GM23338 (cell line): ENCODE results near the gene SYVN1. TPM values are rescaled to one million over a fixed set of nuclear protein-coding genes. Genes with fewer than 3 reads are reported as not detected.

Source experiments
- ATAC-seq: fragments of 200-7000 bp; cut with Tn5 transposase; 3 replicates; pipeline ENCODE4 v1.9.1; 2020
- DNase-seq: peaks from one replicate; pipeline ENCODE4 v3.0.0-alpha.2; 2015; ENCODE audit warnings: low spot score
- H2AFZ ChIP-seq: fragments of 200-600 bp; sonication (generic); 2 replicates; pipeline ENCODE4 v1.8.0; 2016; ENCODE audit warnings: antibody characterized with exemption, mild to moderate bottlenecking, moderate library complexity
- H3F3A ChIP-seq: fragments of 200-600 bp; sonication (generic); replicated peaks from 2 replicates; pipeline ENCODE4 v1.8.0; 2017; ENCODE audit warnings: antibody characterized with exemption, mixed run types, low read depth
- H3K27ac ChIP-seq: fragments of 200-600 bp; sonication (generic); 2 replicates; pipeline ENCODE4 v1.6.1; 2016; ENCODE audit warnings: low read depth
- H3K27me3 ChIP-seq: fragments of 200-600 bp; sonication (generic); 2 replicates; pipeline ENCODE4 v1.8.0; 2016; ENCODE audit warnings: mild to moderate bottlenecking, mixed run types, moderate library complexity; ENCODE audit not compliant: insufficient read depth
- H3K36me3 ChIP-seq: fragments of 200-600 bp; sonication (generic); 2 replicates; pipeline ENCODE4 v1.8.0; 2016; ENCODE audit warnings: mild to moderate bottlenecking; ENCODE audit not compliant: insufficient read depth
- H3K4me1 ChIP-seq: fragments of 200-600 bp; sonication (generic); 2 replicates; pipeline ENCODE4 v1.8.0; 2016; ENCODE audit warnings: mild to moderate bottlenecking, moderate library complexity; ENCODE audit not compliant: insufficient read depth
- H3K4me2 ChIP-seq: fragments of 200-600 bp; sonication (generic); 2 replicates; pipeline ENCODE4 v1.7.1; 2017; ENCODE audit warnings: mixed run types
- H3K4me3 ChIP-seq: fragments of 200-600 bp; sonication (generic); 2 replicates; pipeline ENCODE4 v1.6.1; 2016; ENCODE audit warnings: mixed run types
- H3K79me2 ChIP-seq: fragments of 200-600 bp; sonication (generic); replicated peaks from 2 replicates; pipeline ENCODE4 v1.8.0; 2017; ENCODE audit warnings: mild to moderate bottlenecking; ENCODE audit not compliant: insufficient read depth
- H3K9me2 ChIP-seq: fragments of 200-600 bp; sonication (generic); 2 replicates; pipeline ENCODE4 v1.8.0; 2017; ENCODE audit not compliant: insufficient read depth
- H4K20me1 ChIP-seq: fragments of 200-600 bp; sonication (generic); replicated peaks from 2 replicates; pipeline ENCODE4 v1.8.0; 2017; ENCODE audit warnings: mild to moderate bottlenecking; ENCODE audit not compliant: insufficient read depth
- H3K27ac Mint-ChIP-seq: 2 replicates; pipeline ENCODE4 v1.8.0; 2020; ENCODE audit warnings: inconsistent platforms, mild to moderate bottlenecking, moderate library complexity, mixed read lengths
- H3K27me3 Mint-ChIP-seq: 3 replicates; pipeline ENCODE4 v1.8.0; 2022; ENCODE audit warnings: low read depth, mild to moderate bottlenecking, moderate library complexity, mixed read lengths, inconsistent platforms; ENCODE audit not compliant: insufficient read depth, poor library complexity
- H3K36me3 Mint-ChIP-seq: 3 replicates; pipeline ENCODE4 v1.8.0; 2021; ENCODE audit warnings: low read depth, mild to moderate bottlenecking, inconsistent platforms, moderate library complexity, mixed read lengths
- H3K4me1 Mint-ChIP-seq: 3 replicates; pipeline ENCODE4 v1.8.0; 2020; ENCODE audit warnings: mild to moderate bottlenecking, inconsistent platforms, mixed read lengths
- H3K4me3 Mint-ChIP-seq: 3 replicates; pipeline ENCODE4 v1.8.0; 2021; ENCODE audit warnings: moderate library complexity, mild to moderate bottlenecking, inconsistent platforms, mixed read lengths
- H3K9me3 Mint-ChIP-seq: 3 replicates; pipeline ENCODE4 v1.8.0; 2020; ENCODE audit warnings: moderate library complexity, mild to moderate bottlenecking, inconsistent platforms, mixed read lengths
- CREB1 ChIP-seq: fragments of 250-450 bp; sonication (Bioruptor Pico); IDR thresholded peaks from 2 replicates; pipeline ENCODE4 v1.5.0; 2020; ENCODE audit warnings: low read depth, mild to moderate bottlenecking, moderate library complexity
- ETS1 ChIP-seq: IDR thresholded peaks from 2 replicates; pipeline ENCODE4 v1.6.1; 2016; ENCODE audit warnings: antibody characterized with exemption
- EZH2 ChIP-seq: fragments of 200-600 bp; sonication (generic); IDR thresholded peaks from one replicate; pipeline ENCODE4 v1.8.0; 2017; ENCODE audit warnings: antibody characterized with exemption, mild to moderate bottlenecking, low read depth; ENCODE audit not compliant: unreplicated experiment
- EZH2phosphoT487 ChIP-seq: fragments of 200-600 bp; sonication (generic); IDR thresholded peaks from one replicate; pipeline ENCODE4 v1.8.1; 2018; ENCODE audit warnings: antibody characterized with exemption; ENCODE audit not compliant: unreplicated experiment
- JUNB ChIP-seq: IDR thresholded peaks from one replicate; pipeline ENCODE4 v1.6.1; 2016; ENCODE audit warnings: antibody characterized with exemption; ENCODE audit not compliant: unreplicated experiment
- NANOG ChIP-seq: IDR thresholded peaks from 2 replicates; pipeline ENCODE4 v1.6.1; 2016; ENCODE audit warnings: antibody characterized with exemption, borderline replicate concordance
- POLR2AphosphoS5 ChIP-seq: IDR thresholded peaks from 2 replicates; pipeline ENCODE4 v1.6.1; 2016; ENCODE audit warnings: antibody characterized with exemption, low read depth
- REST ChIP-seq: IDR thresholded peaks from one replicate; pipeline ENCODE4 v1.6.1; 2018; ENCODE audit warnings: antibody characterized with exemption; ENCODE audit not compliant: unreplicated experiment
- STAT1 ChIP-seq: IDR thresholded peaks from one replicate; pipeline ENCODE4 v1.6.1; 2016; ENCODE audit warnings: antibody characterized with exemption; ENCODE audit not compliant: unreplicated experiment
- ZNF114 ChIP-seq: fragments of 250-450 bp; sonication (Bioruptor Pico); IDR thresholded peaks from 2 replicates; pipeline ENCODE4 v1.5.0; 2020; ENCODE audit warnings: mild to moderate bottlenecking, moderate library complexity
- ZNF331 ChIP-seq: fragments of 250-450 bp; sonication (Bioruptor Pico); IDR thresholded peaks from 2 replicates; pipeline ENCODE4 v1.5.0; 2020; ENCODE audit warnings: low read depth, mild to moderate bottlenecking, moderate library complexity
- ZNF462 ChIP-seq: fragments of 250-450 bp; sonication (Bioruptor Pico); IDR thresholded peaks from 2 replicates; pipeline ENCODE4 v1.5.0; 2020; ENCODE audit warnings: mild to moderate bottlenecking, moderate library complexity
- polyA plus RNA-seq: library from polyadenylated mRNA; unstranded; fragments of >200 nt; fragmentation: Nextera tagmentation; extraction: Ambion mirVana; gene quantifications from 2 replicates; pipeline ENCODE4 v1.2.1, GENCODE V29; 2016
- total RNA-seq: library from RNA; depleted of rRNA; stranded (reverse); fragments of >200 nt; shearing (Covaris generic); gene quantifications from 2 replicates; pipeline ENCODE4 v1.2.3, GENCODE V29; 2014

Gene SYVN1
- total and polyA plus RNA-seq, 2 experiments from 2014 or later = 13.8 to 28.7 TPM

DNA sequence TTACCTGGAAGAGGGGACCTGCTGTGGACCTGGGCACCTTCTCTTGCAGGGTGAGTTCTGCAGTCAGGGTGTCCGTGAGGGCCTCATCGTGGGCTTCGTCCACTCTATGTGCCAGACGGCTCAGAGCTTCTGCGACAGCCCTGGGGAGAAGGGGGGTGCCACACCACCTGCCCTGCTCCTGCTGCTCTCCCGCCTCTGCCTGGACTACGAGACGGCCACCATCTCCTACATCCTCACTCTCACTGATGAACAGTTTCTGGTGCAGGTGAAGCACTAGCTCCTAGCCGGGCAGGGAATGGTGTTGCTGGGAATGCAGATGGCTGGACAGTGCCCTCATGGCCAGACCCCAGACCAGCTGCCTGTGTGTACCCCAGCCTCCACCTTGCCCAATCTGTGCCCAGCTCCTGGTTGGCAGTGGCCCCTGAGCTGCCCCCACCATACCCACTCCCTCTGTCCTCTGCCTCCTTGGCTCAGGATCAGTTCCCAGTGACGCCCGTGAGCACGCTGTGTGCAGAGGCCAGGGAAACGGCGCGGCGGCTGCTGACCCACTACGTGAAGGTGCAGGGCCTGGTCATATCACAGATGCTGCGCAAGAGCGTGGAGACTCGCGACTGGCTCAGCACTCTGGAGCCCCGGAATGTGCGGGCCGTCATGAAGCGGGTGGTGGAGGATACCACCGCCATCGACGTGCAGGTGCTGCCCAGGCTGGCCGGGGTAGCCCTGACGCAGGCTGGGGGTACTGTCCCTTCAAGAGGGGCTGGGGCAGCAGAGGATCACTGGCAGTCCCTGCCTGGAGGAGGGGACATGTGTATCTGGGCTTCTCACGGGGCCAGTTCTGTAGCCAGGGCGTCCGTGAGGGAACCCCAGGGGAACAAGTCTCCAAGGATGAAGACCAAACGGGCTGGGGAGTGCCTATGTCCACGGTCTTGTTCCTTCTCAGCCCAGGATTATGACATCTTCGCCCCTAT, 24.8 kb downstream of the SYVN1 start (continued):
- TF ChIP-seq REST (no peak), ETS1 (no peak), STAT1 (no peak), EZH2 (no peak), CREB1 (CRISPR knock-in tag) (no peak), NANOG (no peak), JUNB (no peak), EZH2phosphoT487 (no peak), ZNF331 (CRISPR knock-in tag) (no peak), ZNF114 (CRISPR knock-in tag) (no peak), POLR2AphosphoS5 (no peak)

DNA sequence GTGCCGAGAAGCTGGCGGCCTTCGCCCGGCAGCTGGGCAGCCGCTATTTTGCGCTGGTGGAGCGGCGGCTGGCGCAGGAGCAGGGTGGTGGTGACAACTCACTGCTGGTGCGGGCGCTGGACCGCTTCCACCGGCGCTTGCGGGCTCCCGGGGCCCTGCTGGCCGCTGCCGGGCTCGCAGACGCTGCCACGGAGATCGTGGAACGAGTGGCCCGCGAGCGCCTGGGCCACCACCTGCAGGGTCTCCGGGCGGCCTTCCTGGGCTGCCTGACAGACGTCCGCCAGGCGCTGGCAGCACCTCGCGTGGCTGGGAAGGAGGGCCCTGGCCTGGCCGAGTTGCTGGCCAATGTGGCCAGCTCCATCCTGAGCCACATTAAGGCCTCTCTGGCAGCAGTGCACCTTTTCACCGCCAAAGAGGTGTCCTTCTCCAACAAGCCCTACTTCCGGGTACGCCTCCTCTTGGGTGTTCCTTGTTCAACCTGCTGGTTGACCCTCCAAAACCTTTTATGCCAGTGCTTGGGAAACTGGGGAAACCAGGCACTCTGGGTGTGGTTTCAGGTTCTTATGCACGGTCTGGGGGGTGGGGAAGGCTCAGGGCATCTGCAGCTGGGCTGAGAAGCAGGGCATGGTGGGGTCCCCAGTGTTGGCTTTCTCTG, 25.7 kb downstream of the SYVN1 start:
- no peak for ATAC-seq
- no peak for TF ChIP-seq POLR2AphosphoS5
- TF ChIP-seq ZNF462 (CRISPR knock-in tag) = no peak

More for the DNA sequence above, 25.7 kb downstream of the SYVN1 start:
- H3K4me2 ChIP-seq = no peak overlapping the region
- H3K4me3 Mint-ChIP-seq = no peak overlapping the region
- H3K27ac Mint-ChIP-seq = no peak overlapping the region
- peaks cover under 1% of the 10 kb centered on the region; the same call in 1 of the 2 replicates for H4K20me1 ChIP-seq
- DNase-seq = no peak
- H3K4me1 ChIP-seq = peaks cover 12% of the 10 kb centered on the region
- H3K4me1 Mint-ChIP-seq = peaks cover 19% of the 10 kb centered on the region
- H3K36me3 ChIP-seq = 0 out of 2 replicates have a peak, but pooled peaks cover 3% of the 10 kb centered on the region
- peaks cover 2% of the 10 kb centered on the region; the same call in 2 of the 3 replicates for H3K9me3 Mint-ChIP-seq
- no peak overlapping the region for H3K4me3 ChIP-seq
- H3K36me3 Mint-ChIP-seq = peaks cover 14% of the 10 kb centered on the region; the same call in 1 of the 3 replicates
- H3K79me2 ChIP-seq = peaks cover 20% of the 10 kb centered on the region
- no peak overlapping the region for H3K27ac ChIP-seq
- H2AFZ ChIP-seq = no peak overlapping the region
- H3K27me3 Mint-ChIP-seq = peaks cover 23% of the 10 kb centered on the region
- H3F3A ChIP-seq = peaks cover 9% of the 10 kb centered on the region; the same call in 1 of the 2 replicates
- no peaks in the 10 kb centered on the region for H3K27me3 ChIP-seq
- H3K9me2 ChIP-seq = no peaks in the 10 kb centered on the region
